Measurements from ENCODE around the gene SMAD9. TPM values are rescaled to one million over a fixed set of nuclear protein-coding genes. Genes with fewer than 3 reads are reported as not detected.
"Not testable (repeated sequence)": the region's sequence is repeated elsewhere in the genome, so short reads cannot be mapped to it uniquely, and the experiment has no call there.

The SMAD9 gene
- total RNA-seq, 1 donor = not detected

DNA sequence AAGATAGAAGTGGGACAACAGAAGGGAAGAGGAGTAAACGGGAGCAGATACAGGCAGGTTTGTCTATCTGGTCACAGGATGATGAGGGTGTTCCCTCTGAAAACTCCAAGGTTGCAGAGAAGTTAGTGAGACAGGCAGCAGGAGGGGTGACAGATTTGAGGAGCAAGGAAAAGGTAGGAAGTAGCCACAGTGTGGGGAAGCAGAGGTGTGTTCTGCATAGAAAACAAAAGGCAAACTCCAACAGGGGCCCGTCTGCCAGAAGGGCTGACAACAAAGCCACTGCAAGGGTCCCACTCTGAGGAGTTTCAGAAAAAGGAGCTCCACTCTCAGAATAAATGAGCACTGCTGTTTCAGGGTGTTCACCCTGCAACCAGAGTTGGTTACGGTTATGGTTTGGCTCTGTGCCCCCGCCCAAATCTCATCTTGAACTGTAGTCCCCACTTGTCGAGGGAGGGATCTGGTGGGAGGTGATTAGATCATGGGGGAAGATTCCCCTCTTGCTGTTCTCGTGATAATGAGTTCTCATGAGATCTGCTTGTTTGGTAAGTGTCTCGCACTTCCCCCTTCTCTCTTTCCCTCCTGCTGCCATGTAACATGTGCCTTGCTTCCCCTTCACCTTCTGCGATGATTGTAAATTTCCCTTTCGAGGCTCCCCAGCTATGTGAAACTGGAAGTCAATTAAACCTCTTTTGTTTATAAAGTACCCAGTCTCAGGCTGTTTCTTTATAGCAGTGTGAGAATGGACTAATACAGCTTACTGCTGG is 32.1 kb downstream of the SMAD9 start:
- no peaks in the 10 kb centered on the region for H3K27me3 ChIP-seq (ENCODE audit: insufficient read depth, low read length)
- H3K4me3 ChIP-seq (ENCODE audit: low read length) = no peak overlapping the region
- H3K4me1 ChIP-seq (ENCODE audit: insufficient read depth, low read length) = no peaks in the 10 kb centered on the region
- no peaks in the 10 kb centered on the region for H3K9me3 ChIP-seq (ENCODE audit: low read depth, low read length)

DNA sequence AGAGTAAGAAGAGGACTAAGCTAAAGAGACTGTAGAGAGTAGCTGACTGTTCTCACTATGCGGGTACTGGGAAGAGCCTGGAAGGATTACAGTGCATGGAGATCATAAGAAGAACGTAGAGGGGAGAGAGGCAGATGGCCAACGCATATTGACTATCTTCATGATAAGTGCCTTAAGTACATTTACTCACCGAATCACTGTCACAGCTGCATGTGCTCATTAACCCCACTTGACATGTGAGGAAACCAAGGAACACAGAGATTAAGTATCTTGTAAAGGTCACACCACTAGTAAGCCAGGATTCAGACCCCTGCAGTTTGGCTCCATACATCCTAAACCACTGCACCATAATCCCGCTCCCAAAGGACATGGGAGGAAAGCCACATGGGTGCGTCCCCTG is 34.1 kb downstream of the SMAD9 start:
- Histone ChIP-seq H3K9me3 (ENCODE audit: low read depth, low read length) (no peaks in the 10 kb centered on the region), H3K27me3 (ENCODE audit: insufficient read depth, low read length) (no peaks in the 10 kb centered on the region), H3K4me1 (ENCODE audit: insufficient read depth, low read length) (no peaks in the 10 kb centered on the region), H3K4me3 (ENCODE audit: low read length) (no peak overlapping the region)

DNA sequence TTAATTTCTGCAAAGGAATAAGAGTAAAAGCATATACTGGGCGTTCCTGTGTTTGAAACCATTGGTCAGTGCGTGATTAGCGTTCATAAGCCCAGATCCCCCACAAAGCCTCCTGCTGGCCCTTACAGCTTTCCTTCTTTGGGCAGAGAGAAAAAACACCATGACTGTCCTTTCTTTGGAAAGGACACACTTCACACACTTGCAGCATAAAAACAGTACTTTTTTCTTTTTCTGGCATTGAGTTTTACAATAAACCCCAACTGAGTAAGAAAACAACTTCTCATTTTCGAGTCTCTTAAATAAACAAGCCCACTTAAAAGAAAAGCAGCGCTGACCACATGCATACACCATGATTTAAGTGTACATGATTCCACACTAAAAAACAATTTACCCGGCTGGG is 35.8 kb downstream of the SMAD9 start:
- H3K9me3 ChIP-seq (ENCODE audit: low read depth, low read length) = no peaks in the 10 kb centered on the region
- no peak overlapping the region for H3K4me3 ChIP-seq (ENCODE audit: low read length)
- no peaks in the 10 kb centered on the region for H3K27me3 ChIP-seq (ENCODE audit: insufficient read depth, low read length)
- no peaks in the 10 kb centered on the region for H3K4me1 ChIP-seq (ENCODE audit: insufficient read depth, low read length)

DNA sequence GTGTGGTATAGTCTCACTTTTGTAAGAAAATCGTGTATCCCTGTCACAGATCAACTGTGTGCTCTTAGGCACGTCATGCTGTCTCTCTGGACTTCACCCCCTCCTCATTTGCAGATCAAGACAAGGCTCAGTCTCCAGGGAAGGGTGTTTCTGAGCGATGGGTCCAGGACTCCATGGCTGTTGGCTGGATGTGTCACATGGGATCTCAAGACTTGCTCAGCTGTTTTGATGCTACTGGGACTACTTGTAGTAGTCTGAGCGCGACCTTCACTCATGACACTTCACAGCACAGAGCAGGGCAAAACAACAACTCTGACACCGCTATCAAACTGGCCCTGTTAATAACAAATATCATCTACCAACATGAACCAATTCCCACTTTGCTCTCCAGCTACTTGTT is 36.2 kb downstream of the SMAD9 start:
- Histone ChIP-seq H3K27me3 (ENCODE audit: insufficient read depth, low read length) (no peaks in the 10 kb centered on the region), H3K9me3 (ENCODE audit: low read depth, low read length) (no peaks in the 10 kb centered on the region), H3K4me1 (ENCODE audit: insufficient read depth, low read length) (no peaks in the 10 kb centered on the region), H3K4me3 (ENCODE audit: low read length) (no peak overlapping the region)

DNA sequence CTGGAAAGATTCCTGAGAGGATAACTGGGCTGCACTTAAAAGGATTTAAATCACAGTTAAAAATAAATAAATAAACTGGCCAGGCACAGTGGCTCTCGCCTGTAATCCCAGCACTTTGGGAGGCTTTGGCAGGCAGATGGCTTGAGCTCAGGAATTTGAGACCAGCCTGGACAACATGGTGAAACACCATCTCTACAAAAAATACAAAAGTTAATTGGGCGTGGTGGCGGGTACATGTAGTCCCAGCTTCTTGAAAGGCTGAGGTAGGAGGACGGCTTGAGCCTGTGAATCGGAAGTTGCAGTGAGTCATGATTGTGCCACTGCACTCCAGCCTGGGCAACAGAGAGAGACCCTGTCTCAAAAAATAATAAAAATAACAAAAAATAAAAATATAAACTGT is 36.6 kb downstream of the SMAD9 start:
- not testable (repeated sequence) for H3K4me1 ChIP-seq (ENCODE audit: insufficient read depth, low read length); H3K9me3 ChIP-seq (ENCODE audit: low read depth, low read length); H3K4me3 ChIP-seq (ENCODE audit: low read length); H3K27me3 ChIP-seq (ENCODE audit: insufficient read depth, low read length)

DNA sequence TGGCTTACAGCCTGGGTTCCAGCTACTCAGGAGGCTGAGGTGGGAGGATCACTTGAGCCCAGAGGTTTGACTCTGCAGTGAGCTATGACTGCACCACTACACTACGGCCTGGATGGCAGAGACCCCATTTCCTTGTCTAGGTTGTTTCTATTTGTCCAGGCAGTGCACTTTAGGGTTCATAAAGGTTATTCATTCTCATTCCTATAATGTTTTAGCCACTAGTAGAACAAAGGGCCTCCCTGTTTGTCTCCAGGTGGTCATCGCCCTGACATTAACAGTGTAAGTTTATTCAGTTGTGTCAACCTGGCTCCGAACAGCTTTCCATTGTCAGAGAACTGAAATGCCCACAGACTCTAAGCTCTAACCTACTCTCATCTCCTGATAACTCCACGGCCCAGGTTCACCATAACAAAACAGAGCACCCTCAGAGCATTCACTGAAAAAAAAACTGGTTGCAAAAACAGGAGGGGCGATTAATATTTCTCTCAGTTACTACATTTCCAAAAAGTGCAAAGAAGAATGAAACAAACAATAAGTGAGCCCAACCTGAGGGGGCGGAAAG is 37.1 kb downstream of the SMAD9 start:
- Histone ChIP-seq H3K27me3 (ENCODE audit: insufficient read depth, low read length) (no peaks in the 10 kb centered on the region), H3K4me1 (ENCODE audit: insufficient read depth, low read length) (no peaks in the 10 kb centered on the region), H3K4me3 (ENCODE audit: low read length) (no peak overlapping the region), H3K9me3 (ENCODE audit: low read depth, low read length) (no peaks in the 10 kb centered on the region)

DNA sequence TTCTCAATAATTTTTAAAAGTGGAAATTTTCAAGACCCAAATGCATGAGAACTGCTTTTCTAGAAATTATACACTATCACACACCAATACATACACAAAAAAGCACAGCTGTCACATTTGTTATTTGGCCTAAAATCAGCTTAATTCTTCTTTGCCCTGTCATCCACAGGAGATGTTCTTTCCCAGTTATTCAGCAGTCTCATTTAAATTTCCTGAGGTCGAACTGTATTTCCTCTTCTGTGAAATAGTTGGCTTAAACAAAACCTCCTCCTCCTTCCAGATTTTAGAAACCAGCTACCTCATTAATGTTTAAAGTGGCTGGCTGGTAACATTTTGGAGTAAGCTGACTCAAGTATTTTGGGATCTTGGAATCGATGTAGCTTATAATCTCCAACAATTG is 39.1 kb downstream of the SMAD9 start:
- H3K4me1 ChIP-seq (ENCODE audit: insufficient read depth, low read length) = no peaks in the 10 kb centered on the region
- H3K4me3 ChIP-seq (ENCODE audit: low read length) = no peak overlapping the region
- H3K9me3 ChIP-seq (ENCODE audit: low read depth, low read length) = no peaks in the 10 kb centered on the region
- H3K27me3 ChIP-seq (ENCODE audit: insufficient read depth, low read length) = no peaks in the 10 kb centered on the region

DNA sequence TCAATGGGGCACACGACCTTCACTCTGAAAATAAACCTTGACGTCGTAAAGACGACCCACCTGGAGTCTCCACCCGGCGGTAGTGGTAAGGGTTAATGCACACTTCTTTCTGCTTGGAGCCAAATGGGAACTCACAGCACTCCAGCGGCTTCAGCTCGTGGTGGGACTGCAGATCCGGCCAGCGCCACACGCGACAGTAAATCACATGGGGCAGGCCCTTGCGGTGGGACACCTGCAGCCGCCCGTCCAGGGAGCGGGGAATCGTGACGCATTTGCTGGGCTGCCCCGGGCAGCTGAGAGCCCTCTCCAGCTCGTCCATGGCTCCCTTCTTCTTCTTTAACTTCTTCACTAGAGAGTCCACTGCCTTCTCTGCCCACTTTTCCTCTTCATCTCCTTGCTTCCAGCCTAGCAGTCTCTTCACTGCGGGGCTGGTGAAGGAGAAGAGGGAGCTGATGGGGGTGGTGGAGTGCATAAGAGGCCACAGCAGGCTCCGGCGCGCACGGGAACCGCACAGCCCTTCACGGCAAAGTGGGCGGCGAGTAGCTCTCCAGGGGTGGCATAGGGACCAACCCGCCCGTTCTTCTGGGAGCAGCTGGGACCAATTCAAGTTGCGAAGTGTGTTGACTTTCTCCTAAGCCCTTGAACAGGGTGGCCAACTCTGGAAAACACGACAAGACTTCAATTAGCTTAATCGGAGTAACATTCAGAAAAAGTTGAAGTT is 40.7 kb downstream of the SMAD9 start:
- no peak overlapping the region for H3K4me3 ChIP-seq (ENCODE audit: low read length)
- no peaks in the 10 kb centered on the region for H3K27me3 ChIP-seq (ENCODE audit: insufficient read depth, low read length)
- no peaks in the 10 kb centered on the region for H3K9me3 ChIP-seq (ENCODE audit: low read depth, low read length)
- H3K4me1 ChIP-seq (ENCODE audit: insufficient read depth, low read length) = no peaks in the 10 kb centered on the region

DNA sequence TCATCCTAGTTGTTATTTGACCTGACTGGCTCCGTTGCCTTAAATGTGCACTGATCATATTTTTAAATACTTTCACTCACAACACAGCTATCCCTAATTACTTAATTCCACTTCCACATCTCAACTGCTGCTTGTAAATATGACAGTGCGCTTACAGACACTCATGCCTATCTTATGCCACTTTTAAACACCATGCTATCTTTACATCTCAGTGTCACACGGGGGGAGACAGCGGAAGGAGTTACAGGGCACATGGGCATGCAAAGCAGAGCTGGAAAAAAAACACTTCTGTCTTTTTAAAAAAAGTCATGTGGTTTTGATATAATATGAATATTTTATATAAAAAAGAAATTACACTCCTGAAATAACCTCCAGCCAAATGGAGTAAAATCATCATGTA is 44.1 kb downstream of the SMAD9 start:
- no peaks in the 10 kb centered on the region for H3K27me3 ChIP-seq (ENCODE audit: insufficient read depth, low read length)
- no peaks in the 10 kb centered on the region for H3K9me3 ChIP-seq (ENCODE audit: low read depth, low read length)
- no peaks in the 10 kb centered on the region for H3K4me1 ChIP-seq (ENCODE audit: insufficient read depth, low read length)
- H3K4me3 ChIP-seq (ENCODE audit: low read length) = no peak overlapping the region

DNA sequence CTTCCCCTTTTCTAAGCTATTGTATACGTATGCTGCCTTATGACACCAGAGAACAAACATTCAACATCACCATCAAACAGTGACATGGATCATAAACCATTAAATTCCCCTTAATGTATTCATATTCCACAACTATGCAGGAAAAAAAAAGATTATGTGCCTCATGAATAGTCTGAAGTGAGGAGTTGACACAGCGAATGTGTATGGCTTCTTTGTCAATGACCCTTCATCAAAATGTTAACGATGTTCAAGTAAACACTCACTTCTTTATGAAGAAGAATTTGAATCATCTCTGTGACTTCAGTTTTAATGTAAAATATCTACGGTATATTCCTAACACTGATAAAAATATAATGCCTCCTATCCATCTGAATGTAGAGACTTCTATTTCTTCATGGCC is 44.6 kb downstream of the SMAD9 start:
- Histone ChIP-seq H3K9me3 (ENCODE audit: low read depth, low read length) (no peaks in the 10 kb centered on the region), H3K4me3 (ENCODE audit: low read length) (no peak overlapping the region), H3K27me3 (ENCODE audit: insufficient read depth, low read length) (no peaks in the 10 kb centered on the region), H3K4me1 (ENCODE audit: insufficient read depth, low read length) (no peaks in the 10 kb centered on the region)

DNA sequence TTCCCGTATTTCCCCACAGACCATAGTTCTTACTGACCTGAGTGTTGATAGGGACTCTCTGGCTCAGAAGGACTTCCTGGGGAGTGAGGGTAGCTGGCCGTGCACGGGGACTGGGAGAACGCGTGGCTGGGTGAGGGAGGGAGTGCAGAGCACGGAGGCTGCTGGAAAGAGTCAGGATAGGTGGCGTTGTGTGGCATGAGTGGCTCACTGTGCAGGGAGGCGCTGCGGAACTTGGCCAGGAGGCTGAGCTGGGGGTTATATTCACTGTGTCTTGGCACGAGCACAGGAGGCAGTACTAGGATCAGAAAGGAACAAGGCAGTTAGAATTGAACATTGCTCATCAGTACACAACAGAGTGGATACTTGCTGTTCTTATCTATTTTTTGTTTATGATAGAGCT is 47.4 kb downstream of the SMAD9 start:
- H3K4me1 ChIP-seq (ENCODE audit: insufficient read depth, low read length) = no peaks in the 10 kb centered on the region
- no peak overlapping the region for H3K4me3 ChIP-seq (ENCODE audit: low read length)
- no peaks in the 10 kb centered on the region for H3K27me3 ChIP-seq (ENCODE audit: insufficient read depth, low read length)
- no peaks in the 10 kb centered on the region for H3K9me3 ChIP-seq (ENCODE audit: low read depth, low read length)

DNA sequence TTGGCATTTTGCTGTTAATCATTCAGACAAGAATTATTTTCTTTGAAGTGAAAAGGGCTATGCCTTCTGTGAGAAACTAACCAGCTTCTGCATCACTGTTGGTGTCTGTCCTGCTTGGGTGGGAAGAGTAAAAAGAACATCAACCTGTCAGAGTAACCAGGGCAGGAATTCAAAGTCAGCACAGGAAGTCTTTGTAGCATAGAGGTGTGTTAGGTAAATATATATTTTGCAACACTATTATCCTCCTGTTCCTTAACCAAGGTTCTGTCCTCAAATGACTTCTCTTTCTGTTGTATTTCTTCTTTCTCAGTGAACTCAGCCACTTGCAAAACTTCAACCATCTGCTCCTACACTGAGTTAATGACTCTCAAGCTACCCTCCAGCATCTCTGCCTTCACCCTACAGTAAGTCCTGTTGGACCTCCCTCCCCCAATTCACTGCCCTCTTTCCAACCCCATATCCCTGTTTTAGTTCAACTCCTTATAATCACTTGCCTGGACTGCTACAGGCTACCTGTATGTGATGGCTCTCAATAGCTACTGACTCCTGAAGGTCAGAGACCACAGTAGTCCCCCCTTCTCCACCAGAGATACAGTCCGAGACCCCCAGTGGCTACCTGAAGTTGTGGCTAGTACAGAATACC is 49.9 kb downstream of the SMAD9 start:
- Histone ChIP-seq H3K9me3 (ENCODE audit: low read depth, low read length) (no peaks in the 10 kb centered on the region), H3K4me1 (ENCODE audit: insufficient read depth, low read length) (peaks cover 5% of the 10 kb centered on the region), H3K4me3 (ENCODE audit: low read length) (no peak overlapping the region), H3K27me3 (ENCODE audit: insufficient read depth, low read length) (peaks cover 4% of the 10 kb centered on the region)

DNA sequence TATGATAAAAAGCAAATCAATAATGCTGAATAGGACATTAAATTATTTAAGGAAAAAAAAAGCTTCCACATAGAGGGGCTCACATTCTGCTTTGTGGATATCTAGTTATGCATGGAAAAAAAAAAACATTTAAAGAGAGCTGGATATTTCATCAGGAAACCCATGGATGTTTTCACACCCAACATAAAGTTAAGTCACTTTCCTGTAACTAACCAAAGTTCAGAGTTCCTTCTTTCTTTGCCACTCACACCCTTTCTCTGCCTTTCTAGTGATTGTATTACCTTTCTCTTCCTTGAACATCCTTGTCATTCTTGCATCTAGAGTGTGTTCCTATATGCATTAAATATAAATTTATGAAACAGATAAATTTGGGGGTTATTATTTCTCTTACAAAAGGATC is 53.8 kb downstream of the SMAD9 start:
- peaks cover 5% of the 10 kb centered on the region for H3K27me3 ChIP-seq (ENCODE audit: insufficient read depth, low read length)
- H3K9me3 ChIP-seq (ENCODE audit: low read depth, low read length) = no peaks in the 10 kb centered on the region
- no peak overlapping the region for H3K4me3 ChIP-seq (ENCODE audit: low read length)
- H3K4me1 ChIP-seq (ENCODE audit: insufficient read depth, low read length) = peaks cover 5% of the 10 kb centered on the region

DNA sequence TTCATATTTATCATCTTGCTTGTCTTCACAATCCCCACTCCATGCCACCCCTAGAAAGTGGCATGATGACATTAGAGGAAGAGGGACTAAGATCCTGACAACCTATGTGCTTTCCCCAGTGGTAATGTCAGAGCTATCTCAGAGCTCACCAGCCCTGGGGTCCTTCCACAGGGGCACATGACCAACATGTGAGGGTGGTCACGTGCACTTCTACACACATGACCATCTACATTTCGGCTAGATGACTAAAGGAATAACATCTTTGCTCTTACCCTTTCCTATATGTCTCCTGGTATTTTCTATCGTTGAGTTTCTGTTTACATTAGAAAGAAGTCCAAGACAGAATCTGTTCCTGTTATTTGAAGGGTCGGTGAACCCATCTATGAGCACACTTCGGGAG is 54.8 kb downstream of the SMAD9 start:
- Histone ChIP-seq H3K4me3 (ENCODE audit: low read length) (no peak overlapping the region), H3K4me1 (ENCODE audit: insufficient read depth, low read length) (peaks cover 5% of the 10 kb centered on the region), H3K9me3 (ENCODE audit: low read depth, low read length) (no peaks in the 10 kb centered on the region), H3K27me3 (ENCODE audit: insufficient read depth, low read length) (peaks cover 5% of the 10 kb centered on the region)

DNA sequence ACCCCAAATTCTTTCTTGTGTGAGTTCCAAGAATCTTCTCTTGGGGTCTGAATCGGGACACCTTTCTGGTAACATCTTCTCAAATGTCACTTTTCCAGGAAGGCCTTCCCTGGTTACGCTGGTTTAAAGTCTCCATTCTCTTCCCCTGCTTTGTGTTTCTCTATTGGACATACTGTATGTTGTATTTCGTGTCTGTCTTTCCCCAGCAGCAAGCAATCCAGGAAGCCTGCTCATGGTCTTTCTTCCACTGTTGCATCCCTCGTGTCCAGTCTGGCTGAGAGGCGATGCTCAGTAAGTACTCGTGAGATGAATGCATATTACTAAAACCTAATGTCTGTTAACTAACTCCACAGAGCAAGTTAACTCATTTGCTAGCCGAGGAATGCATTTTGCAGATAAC is 57.3 kb downstream of the SMAD9 start:
- Histone ChIP-seq H3K4me3 (ENCODE audit: low read length) (no peak overlapping the region), H3K9me3 (ENCODE audit: low read depth, low read length) (no peaks in the 10 kb centered on the region), H3K4me1 (ENCODE audit: insufficient read depth, low read length) (peaks cover 5% of the 10 kb centered on the region), H3K27me3 (ENCODE audit: insufficient read depth, low read length) (peaks cover 5% of the 10 kb centered on the region)

Data from mononuclear cell (primary cell).